ENCODE data around the gene MLXIP. TPM values are rescaled to one million over a fixed set of nuclear protein-coding genes. Genes with fewer than 3 reads are reported as not detected.
A peak's percentile ranks its signal among the peaks of the same experiment; 100 is the strongest.

The MLXIP gene
- total RNA-seq, 1 experiment from 2014 or later: 16.9 TPM

DNA sequence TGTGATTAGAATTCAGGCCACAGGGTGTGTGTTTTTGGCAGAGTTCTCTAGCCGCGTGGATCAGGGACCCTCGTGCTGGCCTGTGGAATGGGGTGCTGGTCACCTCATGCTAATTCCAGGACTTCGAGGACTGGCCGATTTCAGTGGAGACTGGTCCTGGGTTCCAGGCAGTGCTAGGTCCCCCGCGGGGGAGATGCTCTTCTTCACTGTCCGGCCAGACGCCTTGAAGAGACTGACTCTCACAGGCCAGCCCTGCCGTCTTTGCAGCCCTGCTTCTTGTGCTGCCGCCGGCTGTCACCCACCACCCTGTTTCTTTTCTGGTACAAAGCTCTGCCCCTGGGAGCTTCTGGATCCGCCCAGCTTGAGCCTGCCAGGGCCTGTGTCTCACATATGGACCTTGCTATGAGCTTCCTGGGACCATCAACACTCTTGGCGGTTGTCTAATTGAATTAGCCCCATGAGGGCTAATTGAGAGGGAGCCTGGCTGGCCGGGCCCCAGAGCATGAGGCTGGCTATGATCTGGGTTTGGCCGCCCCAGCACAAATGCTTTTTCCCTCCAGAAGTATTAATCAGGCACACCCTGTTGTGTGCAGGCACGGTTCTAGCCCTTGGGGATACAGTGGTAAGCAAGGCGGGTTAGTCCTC is 8.2 kb downstream of the MLXIP start:
- in situ Hi-C loops (cut with HindIII; ENCODE audit: low pct_unique_long_range_greater_than_20kb, low sequenced_read_pairs): no loop called here
- no peak for DNase-seq (ENCODE audit: low read depth, low spot score)

GRCh38 chr12:122087431-122088178 is 9.0 kb downstream of the MLXIP start:
- in situ Hi-C loops (cut with HindIII; ENCODE audit: low pct_unique_long_range_greater_than_20kb, low sequenced_read_pairs): no loop called here
- no peak for DNase-seq (ENCODE audit: low read depth, low spot score)

DNA sequence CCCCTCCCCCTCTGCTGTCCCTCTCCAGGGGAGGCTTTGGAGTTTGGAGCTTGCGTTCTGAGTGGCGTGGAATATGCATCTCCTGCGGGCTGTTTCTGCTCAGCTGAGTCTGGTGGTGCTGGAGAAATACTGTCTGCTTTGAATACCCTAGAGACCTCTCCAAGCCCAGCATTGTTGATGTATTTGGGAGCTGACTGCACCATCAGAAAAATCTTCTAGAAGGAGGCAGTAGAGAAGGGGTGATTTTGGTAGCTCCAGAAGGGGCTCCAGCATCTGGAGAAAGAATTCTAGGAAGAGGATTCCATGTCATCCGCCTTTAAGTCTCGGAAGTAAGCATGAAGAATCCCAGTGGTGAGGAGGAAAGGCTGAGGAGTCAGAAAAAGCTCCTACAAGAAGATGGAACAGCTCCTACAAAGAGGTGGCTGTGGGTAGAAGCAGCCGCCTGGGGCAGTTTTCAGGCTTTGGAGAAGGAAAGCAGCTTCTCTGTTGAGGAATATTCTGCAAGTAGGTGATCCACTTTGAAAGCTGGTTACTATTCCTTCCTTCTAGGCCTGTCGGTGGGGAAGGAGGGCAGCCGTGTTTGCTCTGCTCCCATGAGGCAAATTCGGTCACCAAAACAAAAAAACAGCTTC is 9.7 kb downstream of the MLXIP start:
- in situ Hi-C loops (cut with HindIII; ENCODE audit: low pct_unique_long_range_greater_than_20kb, low sequenced_read_pairs): no loop called here
- DNase-seq (ENCODE audit: low read depth, low spot score): peak; percentile 81

DNA sequence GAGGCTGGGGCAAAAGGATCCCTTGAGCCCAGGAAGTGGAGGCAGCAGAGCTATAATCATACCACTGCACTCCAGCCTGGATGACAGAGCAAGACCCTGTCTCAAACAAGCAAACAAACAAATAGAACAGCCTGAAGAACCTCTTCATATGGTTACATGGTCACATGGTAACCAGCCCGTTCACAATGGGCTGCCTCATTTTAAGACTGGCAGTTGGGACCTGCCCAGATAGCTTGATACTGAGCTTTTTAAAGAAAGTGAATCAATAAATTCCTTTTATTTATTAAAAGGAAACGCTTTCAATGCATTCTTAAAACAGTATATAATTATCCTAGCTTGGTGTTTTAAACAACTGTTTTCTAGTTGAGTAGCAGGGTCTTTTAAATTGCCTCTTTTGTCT is 10.5 kb downstream of the MLXIP start:
- in situ Hi-C loops (cut with HindIII; ENCODE audit: low pct_unique_long_range_greater_than_20kb, low sequenced_read_pairs): no loop called here
- DNase-seq (ENCODE audit: low read depth, low spot score): peak; percentile 92

GRCh38 chr12:122090759-122091515 is 12.4 kb downstream of the MLXIP start:
- in situ Hi-C loops (cut with HindIII; ENCODE audit: low pct_unique_long_range_greater_than_20kb, low sequenced_read_pairs): no loop called here
- DNase-seq (ENCODE audit: low read depth, low spot score): no peak

DNA sequence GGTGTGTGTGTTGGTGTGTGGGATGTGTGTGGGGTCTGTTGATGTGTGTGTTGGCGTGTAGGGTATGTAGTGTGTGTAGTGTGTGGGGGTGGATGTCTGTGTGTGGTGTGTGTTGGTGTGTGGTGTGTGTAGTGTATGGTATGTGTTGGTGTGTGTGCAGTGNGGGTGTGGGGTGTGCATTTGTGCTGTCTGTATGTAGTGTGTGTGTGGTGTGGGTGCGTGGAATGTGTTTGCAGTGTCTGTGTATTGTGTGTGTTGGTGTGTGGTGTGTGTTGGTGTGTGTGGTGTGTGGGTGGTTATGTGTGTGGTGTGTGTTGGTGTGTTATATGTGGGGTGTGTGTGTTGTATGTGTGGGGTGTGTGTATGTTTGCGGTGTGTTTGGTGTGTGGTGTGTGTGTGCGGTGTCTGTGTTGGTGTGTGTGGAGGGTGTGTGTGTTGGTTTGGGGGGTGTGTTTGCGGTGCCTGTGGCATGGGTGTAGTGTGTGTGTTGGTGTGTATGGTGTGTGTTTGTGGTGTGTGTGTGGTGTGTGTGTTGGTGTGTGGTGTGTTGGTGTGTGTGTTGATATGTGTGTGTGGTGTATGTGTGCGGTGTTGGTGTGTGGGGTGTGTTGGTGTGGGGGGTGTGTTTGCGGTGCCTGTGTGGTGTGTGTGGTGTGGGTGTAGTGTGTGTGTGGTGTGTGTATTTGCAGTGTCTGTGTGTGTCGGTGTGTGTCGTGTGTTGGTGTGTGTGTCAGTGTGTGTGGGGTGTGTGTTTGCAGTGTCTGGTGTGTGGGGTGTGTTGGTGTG is 14.7 kb downstream of the MLXIP start:
- in situ Hi-C loops (cut with HindIII; ENCODE audit: low pct_unique_long_range_greater_than_20kb, low sequenced_read_pairs): no loop called here
- DNase-seq (ENCODE audit: low read depth, low spot score): no peak

- no peak for DNase-seq (ENCODE audit: low read depth, low spot score)
- in situ Hi-C loops (cut with HindIII; ENCODE audit: low pct_unique_long_range_greater_than_20kb, low sequenced_read_pairs): no loop called here
Observed at GRCh38 chr12:122094137-122094734, 15.7 kb downstream of the MLXIP start.

DNA sequence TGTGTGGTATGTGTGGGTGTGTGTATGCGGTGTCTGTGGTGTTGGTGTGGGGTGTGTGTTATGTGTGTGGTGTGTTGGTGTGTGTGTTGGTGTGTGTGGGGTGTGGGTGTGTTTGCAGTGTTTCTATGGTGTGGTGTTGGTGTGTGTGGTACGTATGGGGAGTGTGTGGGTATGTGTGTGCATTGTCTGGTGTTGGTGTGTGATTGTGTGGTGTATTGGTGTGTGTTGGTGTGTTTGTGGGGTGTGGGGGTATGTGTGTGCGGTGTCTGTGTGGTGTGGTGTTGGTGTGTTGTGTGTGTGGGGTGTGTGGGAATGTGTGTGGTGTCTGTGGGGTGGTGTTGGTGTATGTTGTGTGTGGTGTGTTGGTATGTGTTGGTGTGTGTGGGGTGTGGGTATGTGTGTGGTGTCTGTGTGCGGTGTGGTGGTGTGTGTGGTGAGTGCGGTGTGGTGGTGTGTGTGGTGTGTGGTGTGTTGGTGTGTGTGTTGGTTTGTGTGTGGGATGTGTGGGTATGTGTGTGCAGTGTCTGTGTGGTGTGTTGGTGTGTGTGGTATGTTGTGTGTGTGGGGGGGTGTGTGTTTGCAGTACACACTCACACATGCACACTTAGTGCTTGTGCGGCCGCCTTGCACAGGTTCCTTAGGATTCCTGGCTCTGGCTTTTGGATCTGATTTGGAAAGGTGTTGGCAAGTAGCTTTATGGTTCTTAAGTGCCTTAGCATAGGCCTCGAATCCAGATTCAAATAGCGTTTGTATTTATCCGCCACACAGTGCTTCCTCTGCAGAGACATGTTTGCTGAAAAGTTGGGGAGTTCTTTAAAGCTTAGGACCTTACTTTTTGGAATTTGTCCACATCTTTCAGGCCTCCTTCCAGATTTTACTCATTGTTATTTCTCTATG is 16.4 kb downstream of the MLXIP start:
- DNase-seq (ENCODE audit: low read depth, low spot score): peak; percentile 45

DNA sequence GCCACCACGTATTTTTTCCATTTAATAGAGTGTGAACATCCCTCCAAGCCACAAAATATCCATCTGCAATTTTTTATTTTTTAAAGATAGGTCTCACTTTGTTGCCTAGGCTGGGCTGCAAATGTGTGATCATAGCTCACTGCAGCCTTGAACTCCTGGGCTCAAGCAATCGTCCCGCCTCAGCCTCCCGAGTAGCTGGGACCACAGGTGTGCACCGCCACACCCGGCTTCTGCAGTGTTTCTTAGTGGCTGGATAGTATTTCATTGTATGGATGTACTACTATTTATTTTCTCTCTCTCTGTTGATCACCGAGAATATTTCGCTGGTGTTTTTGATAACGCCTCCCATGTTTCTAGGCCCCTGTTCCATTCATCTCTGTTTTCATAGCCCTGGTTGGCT is 17.5 kb downstream of the MLXIP start:
- in situ Hi-C loops (cut with HindIII; ENCODE audit: low pct_unique_long_range_greater_than_20kb, low sequenced_read_pairs): no loop called here
- DNase-seq (ENCODE audit: low read depth, low spot score): no peak

More for the DNA sequence above, 16.4 kb downstream of the MLXIP start:
- in situ Hi-C loops (cut with HindIII; ENCODE audit: low pct_unique_long_range_greater_than_20kb, low sequenced_read_pairs): no loop called here

DNA sequence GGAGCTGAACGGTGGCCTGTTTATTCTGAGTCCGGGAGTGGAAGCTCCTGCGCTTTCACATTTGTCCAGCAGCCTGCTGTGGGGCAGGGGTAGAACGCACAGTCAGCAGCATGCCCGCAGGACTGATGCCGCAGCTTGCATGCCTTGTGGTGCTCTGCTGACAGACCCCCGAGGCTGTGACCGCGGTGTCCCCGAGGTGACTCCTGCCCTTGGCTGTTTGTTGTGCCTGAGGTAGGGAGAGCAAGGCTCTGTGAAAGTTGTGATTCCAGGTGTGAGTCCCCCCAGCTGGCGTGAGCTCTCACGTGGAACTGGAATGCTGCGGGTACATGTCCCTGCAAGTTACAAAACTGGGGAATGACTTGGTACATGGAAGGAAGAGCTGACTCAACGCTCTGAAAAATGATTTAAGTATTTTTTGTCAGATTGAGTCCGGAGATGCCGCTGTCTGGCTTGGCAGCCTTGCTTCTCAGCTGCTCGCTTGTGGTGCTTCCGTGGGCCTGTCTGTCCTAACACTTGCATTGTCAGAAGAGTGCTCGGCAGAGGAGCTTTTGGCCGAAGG is 18.1 kb downstream of the MLXIP start:
- in situ Hi-C loops (cut with HindIII; ENCODE audit: low pct_unique_long_range_greater_than_20kb, low sequenced_read_pairs): no loop called here
- DNase-seq (ENCODE audit: low read depth, low spot score): no peak

DNA sequence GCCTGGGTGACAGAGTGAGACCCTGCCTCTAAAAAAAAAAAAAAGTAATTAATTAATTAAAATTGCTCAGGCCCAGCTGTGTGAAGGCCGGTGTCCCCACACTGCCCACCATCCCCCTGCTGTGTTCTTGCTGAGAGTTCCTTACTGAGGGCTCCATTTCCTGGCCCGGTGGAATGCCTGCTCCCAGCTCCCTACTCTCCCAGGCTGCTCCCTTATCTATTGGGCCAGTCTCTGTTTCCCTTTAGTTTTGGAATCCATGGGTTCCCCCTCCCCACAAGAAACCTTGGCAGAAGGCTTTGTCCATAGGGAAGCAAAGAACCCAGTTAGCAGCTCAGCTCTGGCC is 19.0 kb downstream of the MLXIP start:
- no peak for DNase-seq (ENCODE audit: low read depth, low spot score)
- in situ Hi-C loops (cut with HindIII; ENCODE audit: low pct_unique_long_range_greater_than_20kb, low sequenced_read_pairs): no loop called here

- DNase-seq (ENCODE audit: low read depth, low spot score): peak; percentile 99
- in situ Hi-C loops (cut with HindIII; ENCODE audit: low pct_unique_long_range_greater_than_20kb, low sequenced_read_pairs): no loop called here
Observed at GRCh38 chr12:122097927-122098756, 19.6 kb downstream of the MLXIP start.

DNA sequence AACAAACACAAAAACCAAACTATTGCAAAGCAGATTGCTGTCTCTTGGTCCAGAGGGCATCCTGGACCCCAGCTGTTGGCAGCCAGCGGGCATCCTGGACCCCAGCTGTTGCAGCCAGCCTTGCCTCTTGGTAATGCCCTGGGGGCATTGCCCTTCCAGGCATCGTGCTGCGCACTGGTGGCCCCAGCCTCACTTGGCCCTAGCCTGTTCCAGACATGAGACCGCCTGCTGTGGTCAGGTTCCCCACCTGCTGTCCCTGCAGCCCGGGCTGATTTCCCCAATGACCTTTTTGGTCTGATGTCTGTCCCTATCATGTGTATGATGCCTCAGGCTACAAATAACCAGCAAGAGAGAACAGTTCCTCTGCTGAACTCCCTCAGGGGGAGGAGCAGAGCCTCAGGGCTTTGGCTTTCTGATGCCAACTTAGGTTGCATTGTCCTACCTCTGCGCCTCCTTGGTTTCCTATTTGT is 20.8 kb downstream of the MLXIP start:
- in situ Hi-C loops (cut with HindIII; ENCODE audit: low pct_unique_long_range_greater_than_20kb, low sequenced_read_pairs): no loop called here
- DNase-seq (ENCODE audit: low read depth, low spot score): peak; percentile 69

DNA sequence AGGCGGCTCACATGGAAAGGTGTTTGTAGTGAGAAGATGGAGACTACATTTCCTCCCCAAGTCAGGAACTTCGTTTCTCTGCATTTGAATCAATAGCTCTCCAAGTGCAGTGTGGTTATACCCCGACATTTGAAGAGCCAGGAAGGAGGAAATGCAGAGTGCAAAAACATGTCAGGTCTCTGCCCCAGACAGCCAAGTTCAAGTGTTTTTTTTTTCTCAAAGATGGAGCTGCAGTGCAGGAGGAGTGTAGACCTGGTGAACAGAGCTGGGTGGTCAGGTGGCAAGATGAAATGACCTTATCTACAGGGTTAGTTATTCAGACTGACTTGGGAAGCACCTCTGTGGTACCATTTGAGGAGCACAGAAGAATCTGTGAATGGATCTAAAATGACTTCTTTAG is 21.3 kb downstream of the MLXIP start:
- DNase-seq (ENCODE audit: low read depth, low spot score): no peak
- in situ Hi-C loops (cut with HindIII; ENCODE audit: low pct_unique_long_range_greater_than_20kb, low sequenced_read_pairs): no loop called here

DNA sequence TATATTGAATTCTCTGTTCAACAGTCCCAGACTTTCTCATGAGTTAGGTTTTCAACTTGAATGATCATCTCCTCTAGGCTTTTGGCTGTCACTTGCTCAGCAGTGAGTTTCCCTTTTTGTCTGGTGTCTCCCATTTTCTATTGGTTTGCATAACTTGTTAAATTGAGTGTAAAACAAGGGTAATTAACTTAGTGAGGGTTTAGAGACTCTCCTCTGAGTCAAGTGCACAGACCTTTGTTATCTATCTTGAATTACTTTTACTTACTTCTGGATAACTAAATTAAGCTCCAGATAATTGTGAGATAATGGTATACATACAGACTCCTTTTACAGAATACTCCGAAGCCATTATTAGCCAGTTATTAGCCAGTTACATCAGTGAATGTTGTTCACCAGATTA is 22.0 kb downstream of the MLXIP start:
- in situ Hi-C loops (cut with HindIII; ENCODE audit: low pct_unique_long_range_greater_than_20kb, low sequenced_read_pairs): no loop called here
- DNase-seq (ENCODE audit: low read depth, low spot score): no peak

Measured in SK-MEL-5 (cell line).